Stimulated activated CD4-positive, alpha-beta T cell treated with anti-CD3 and anti-CD28 coated beads, Interleukin-4, amount 100 ng/mL, for 4 hours (primary cell): ENCODE results near the gene PROM2.

ENCODE experiments used
- DNase-seq, 2 experiments: peaks; one replicate each; pipeline ENCODE4 v3.0.0-alpha.2; 2020

PROM2 gene

DNA sequence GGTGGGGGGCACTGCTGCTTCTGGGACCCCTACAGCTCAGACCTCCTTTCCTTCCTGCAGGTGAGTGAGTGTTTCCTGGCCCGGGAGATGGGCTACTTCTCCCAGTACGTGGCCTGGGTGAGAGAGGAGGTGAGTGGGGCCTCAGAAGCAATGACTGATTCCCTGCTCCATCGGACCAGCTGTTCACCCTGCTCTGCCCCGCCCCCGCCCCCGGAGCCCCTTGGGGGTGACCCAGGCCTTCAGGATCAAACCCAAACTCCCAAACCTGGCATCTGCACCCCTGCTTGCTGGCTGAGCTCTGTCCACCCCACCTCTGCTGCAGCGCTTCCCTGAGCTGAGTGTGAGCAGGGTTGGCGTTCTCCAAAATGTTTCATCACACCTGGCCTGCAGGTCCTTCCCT is 13.1 kb downstream of the PROM2 start:
- DNase-seq = no peak

DNA sequence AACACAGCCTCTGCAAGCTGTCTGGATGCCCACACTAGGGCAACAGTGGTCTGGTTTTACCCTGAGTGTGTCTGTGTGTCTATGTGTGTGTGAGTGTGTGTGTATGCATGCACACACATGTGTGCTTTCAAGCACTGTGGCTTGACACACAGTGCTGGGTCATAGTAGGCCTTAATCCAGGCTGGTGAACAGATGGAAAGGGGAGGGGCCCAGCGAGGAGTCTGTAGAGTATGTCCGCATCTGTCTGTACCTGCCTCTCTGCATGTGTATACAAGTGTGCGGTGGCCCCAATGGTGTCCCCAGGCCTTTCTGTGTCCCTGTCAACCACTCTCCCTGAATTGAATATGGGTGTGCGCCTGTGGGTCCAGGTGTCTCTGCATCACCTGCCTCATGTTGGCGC is 13.6 kb downstream of the PROM2 start:
- DNase-seq = no peak

DNA sequence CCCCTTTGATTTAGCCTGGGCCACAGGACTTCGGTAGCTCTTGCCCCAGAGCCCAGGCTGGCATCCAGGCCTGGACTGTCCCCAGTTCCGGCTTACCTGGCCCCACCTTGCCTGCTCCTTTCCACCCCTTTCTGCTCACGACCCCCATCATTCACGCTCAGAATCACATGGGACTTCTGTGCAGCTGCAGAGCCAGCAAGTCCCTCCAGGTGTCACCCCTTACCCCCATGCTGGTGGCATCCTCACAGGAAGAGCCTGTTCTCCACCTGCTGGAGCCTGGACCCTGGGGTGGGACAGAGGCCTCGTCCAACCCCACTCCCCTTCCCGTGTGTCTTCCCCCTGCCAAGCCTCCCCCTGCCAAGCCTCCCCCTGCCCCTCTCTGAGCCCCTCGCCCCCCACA is 15.0 kb downstream of the PROM2 start:
- no peak for DNase-seq

DNA sequence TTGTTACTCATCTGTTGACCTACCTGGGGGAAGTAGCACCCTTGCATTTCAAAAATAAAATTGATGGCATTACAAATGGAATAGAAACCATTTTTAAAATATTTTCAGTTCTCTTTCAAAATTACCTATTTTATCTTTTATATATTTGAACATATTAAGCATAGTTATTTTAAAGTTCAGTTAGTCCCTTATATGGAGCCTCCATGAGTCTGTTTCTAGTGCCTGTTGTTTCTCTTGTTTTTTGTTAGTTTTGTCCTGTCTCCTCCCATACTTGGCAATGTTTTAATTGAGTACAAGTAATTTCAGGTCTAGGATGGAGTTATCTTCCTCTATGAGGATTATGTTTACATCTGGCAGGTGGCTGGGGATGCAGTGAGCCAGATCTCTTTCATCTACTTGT is 17.0 kb downstream of the PROM2 start:
- DNase-seq = no peak

DNA sequence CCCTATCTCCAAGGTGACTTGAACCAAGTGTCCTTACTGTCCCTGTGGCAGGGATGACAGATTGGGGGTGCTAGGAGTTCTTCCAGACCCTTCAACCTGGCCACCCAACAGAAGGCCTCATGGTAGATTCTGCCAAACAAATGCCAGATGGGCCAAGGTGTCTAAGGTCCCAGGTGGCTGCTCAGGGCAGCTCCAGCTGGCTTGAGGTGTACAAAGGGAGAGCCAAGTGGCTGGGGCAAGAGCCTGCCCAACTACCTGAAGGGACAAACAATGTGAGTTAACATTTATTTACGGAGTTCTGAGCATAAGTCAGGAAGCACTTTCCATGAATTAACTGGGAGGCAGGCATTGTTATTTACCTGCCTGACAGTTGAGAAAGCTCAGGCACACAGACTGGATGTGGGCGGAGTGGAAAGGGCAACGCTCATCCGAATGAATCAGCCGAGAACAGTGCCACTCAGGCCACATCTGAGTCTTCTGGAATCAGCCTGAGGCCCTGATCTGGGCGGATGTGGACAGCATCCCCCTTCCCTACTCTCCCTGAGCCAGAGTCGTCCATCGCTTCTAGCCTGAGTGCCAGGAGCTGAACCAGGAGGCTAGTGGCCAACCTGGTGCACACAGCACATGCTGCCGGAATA is 18.5 kb downstream of the PROM2 start:
- no peak for DNase-seq

DNA sequence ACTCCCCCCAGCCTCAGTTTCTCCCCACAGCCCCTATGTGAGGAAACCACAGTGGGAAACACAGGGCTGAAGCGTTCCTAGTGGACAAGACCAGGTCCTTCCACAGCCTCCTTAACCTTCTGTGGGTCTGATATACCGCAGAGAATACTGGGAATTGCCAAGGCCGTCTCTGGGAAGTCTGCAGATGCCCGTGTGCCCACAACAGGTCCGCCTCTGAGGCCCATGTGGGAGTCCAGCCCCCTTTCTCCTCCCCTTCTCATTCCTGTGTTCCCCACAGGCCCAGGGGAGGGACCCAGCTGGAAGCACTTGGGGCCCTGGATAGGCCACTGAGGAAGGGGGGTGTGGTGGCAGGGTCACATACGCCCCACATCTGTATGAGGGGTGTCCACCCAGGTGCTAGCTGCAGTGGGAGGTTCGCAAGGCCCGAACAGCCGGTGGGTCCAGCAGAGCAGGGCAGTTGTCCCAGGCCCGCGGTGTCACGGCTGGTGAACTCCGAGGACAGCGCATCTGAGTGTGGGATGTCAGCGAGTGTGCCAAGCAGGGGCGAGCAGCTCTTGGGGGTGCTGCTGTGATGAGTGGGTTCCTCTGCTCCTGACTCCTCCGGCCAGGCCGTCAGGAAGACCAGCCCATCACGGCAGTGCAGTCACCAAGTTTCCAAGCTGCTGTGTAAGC is 20.5 kb downstream of the PROM2 start:
- DNase-seq = no peak

DNA sequence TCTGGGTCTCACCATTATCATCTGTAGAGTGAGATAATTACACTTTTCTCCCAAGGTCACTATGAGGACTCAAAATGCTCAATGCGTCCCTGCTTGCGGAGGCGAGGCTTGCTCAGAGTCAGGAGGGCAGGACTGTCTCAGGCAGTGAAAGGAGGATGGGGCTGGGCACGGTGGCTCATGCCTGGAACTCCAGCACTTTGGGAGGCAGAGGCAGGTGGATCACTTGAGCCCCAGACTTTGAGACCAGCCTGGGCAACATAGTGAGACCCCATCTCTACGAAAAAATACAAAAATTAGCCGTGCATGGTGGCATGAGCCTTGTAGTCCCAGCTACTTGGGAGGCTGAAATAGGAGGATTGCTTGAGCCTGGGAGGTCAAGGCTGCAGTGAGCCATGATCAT is 21.1 kb downstream of the PROM2 start:
- no peak for DNase-seq

DNA sequence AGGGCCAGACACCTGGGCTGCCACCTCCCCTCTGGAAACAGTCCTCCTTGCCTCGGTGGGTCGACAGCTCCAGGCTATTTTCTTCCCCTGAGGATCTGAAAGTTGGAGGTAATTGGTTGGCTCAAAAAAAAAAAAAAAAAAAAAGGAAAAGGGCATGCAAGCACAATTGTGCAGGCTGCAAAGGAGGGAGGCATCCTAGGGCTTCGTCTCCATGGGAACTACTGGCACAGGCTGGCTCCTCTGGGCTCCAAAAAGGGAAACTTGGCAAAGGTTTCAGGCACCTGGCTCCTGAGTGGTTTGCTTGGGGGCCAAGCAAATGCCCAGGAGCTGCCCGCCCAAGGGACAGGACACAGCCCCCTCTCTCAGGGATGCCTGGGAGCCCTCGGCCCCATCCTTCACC is 21.8 kb downstream of the PROM2 start:
- no peak for DNase-seq

DNA sequence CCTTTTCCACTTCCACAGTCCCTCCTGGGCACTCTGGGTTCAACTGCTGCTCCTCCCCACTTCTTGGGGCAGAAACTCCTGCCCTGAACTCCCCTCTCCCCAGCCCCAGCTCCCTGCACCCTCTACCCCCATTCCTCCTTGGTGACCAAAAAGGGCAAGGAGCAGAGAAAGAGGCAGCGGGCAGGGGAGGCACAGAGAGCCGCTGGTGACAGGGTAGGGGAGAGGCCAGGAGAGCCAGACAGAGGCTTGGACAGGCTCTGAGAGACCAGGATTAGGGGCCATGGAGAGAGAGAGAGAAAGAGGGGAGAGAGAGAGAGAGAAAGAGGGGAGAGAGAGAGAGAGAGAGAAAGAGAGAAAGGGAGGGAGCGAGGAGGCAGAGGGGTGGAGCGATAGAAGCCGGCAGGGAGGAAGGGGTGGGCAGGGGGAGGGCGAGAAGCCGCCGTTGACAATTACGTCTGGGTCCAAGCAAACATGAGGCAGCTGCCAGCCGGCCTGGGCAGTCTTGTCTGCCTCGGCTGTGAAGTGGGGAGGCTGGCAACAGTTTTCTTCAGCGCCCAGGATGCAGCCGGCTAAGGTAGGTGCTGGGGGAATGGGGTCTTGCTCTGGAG is 22.7 kb downstream of the PROM2 start, which contains the start of gene KCNIP3:
KCNIP3 (plus strand) TSS at position 468 of the 608 bp plus-strand sequence; CDS start at position 560, 92 bp downstream.
- DNase-seq = no peak

DNA sequence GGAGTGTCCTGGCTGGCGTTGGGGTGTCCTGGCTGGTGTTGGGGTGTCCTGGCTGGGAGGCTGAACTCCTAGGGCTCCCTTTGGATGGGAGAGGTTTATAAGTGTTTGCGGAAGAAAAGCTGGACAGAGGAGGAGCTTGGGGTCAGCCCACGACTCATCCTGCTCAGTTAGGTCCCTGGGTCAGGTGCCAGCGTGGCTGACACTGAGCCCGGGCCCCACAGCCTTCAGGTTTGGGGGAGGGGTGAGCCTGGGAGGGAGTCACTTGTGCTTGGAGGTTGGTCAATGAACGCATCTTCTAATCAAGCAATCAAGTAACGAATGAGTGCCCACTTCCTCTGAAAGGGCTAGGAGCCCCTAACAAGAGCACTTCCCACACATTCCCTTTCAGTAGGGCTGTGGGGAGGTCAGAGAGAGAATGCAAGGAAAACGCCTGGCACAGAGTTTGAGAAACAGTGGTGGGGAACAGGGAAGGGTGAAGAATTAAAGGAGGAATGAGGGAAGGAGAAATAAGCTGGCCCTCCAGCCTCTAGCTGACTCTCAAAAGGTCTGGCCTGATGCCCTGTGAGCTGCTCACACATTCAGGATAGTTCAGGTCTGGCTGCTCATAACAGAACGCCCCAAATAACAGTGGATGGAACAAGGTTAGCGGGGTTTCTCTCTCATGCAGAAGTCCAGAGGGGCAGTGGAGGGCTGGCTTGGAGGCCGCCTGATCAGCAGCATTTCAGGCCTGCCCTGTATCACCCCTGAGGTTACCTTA is 23.6 kb downstream of the PROM2 start:
- DNase-seq = no peak

DNA sequence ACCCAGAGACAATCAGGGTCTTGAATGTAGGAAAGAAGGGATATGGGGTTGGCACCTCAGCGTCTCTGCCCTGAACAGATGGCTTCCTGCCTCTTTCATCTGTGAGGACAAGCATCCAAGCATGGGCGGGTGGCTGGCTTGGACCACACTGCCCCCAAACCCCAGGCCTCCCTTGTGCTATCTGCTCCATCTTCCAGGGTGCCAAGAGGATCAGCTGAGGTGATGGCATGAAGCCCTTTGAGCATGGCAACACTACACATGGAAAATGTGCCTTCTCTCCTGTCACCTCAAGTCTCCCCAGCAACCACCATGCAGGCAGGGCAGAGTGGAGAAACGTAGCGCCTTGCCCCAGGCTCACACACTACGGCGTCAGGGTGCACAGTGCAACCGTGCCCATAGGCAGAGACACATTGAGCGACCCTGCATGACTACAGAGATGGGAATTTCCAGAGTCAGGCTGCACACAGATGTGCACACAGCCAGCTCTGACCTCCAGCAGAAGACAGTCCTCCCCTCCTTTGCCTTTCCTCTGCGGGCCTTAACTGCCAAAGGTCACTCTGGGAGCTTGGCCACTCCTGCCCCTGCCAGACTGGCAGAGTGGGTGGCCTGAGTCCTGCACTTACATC is 24.4 kb downstream of the PROM2 start:
- no peak for DNase-seq

DNA sequence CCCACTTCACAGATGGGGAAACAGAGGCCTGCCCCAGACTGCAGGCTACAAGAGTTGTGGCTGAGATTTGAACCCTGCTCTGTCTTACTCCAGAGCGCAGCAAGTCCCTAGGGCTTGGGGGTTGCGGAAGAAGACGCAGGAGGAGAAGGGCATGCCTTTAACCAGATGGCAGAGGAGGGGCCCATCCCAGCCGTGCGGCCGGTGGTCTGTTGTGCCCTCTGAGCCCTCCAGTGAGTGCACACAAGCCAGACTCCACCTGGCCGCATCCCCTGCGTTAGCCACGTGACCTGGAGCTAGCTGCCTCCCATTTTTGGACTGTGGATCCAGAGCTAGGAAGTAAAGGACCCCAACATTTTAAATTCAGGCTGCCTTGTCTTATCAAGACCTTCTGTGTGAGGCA is 25.7 kb downstream of the PROM2 start:
- no peak for DNase-seq

DNA sequence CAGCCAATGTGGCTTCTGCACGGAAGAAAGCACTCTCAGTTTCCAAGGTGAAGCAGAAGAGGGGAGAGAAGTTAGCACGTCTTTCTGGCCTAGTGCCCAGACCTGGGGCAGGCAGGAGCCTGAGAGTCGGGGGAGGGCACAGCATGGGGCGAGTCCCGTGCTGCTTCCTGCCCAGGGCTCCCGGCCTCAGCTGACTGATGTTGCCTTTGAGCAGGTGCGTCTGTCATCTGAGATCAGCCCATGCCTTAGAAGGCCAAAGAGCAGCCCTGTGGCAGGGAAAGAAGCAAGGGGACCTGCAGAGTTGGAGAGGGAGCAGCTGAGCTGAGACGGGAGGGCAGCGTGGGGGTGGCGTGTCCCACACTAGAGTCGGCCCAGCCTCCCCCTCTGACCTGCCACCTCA is 26.2 kb downstream of the PROM2 start:
- no peak for DNase-seq

DNA sequence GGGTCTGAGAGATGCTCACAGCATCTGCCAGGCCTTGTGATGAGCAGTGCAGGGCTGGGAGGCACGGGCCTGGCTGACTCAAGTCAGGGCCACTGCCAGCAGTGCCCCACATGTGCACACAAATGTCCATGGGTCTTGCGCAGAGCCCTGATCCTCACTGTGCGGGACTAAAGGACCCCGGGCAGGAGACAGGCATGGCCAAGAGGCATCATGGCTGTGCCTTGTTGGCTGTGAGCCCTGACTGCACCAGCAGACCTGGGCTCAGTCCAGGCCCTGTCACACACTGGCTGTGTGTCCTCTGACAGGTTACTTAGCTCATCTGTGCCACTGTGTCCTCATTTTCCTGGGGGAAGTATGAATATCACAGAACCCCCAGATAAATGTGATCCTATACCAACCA is 26.9 kb downstream of the PROM2 start:
- no peak for DNase-seq

DNA sequence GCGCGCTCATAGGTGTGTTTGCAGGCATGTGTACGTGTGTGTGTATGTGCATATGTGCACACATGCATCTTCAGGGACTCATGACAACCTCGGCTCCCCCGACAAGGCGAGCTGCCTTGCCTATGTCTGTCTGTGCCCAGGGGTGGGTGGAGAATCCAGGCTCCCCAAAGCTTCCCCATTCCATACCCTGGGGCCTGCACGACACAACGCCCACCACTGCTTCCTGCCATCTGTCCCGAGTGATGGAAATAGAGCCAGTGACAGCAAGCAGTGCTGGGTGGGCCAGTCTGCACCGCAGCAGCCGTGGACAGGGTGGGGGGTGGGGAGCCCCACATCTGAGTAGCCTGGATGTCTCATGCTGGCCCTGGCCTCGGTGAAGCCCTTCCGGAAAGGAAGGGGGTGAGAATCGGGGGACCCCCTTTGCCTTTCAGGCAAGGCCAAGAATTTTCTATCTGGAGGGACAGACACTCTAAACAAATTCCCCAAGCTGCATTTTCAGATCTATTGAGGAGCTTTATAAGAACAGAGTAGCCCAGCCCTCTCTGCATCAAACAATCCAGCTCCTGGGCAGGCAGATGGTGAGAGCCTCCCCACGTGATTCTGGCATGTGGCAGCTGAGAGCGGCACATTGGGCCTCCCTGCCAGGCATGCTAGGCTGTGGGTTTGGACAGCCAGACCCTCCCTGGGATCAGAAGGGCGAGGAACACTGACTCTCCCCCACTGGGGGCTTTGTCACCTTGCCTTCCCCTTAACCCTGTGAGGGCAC is 27.8 kb downstream of the PROM2 start:
- DNase-seq = no peak

DNA sequence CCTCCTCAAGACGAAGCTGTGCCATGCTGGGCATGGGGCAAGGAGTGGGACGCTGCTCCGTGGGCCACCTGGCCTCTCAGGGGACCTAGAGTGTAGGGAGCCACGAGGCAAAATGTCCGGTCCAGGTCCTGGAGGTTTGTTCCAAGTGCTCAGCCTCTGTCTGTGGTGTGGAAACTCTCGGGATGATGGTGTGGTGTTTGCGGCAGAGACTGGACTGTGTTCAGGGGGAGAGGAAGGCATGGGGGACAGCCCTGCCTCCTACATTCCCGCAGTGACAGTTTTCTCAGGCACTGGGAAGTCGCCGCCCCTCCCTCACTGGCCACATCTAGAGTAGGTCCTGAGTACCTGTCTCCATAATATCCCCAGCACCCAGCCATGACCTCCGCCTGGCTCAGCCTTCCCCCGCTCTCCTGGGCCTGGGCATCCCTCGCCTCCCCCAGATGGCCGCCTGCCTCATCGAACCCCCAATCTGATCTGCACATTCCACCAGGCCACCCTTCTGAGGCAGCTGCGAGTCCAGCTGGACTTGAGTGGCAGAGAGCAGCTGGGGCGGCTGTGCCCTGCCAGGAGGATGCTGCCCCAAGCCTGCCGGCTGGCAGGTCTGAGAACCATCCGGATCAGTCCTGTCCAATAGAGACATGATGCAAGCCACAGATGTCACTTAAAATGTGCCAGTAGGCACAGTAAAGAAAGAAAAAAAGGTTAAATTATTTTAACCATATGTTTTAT is 29.1 kb downstream of the PROM2 start:
- DNase-seq = no peak

DNA sequence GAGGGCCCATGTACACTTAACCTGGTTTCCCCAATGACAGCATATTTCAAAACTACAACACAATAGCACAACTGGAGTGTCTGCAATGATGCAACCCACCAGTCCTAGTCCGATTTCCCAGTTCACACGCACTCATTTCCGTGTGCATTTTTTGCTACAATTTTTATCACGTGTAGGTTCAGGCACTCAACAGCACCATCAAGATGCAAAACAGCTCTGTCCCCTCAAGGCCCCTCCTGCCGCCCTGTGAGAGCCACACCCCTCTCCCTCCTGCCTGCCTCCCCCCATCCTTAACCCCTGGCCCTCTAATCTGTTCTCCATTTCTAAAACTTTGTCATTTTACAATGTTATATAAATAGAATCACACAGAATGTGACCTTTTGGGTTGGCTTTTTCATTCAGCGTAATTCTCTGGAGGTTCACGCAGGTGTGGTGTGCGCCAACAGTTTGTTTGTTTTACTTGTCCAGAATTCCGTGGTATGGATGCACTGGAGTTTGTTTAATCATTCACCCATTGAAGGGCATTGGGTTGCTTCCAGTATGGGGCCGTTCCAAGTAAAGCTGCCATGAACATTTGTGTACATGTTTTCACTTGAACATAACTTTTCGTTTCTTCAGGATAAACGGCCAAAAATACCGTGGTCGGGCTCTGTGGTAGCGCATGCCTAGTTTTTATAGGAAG is 31.3 kb downstream of the PROM2 start:
- no peak for DNase-seq

DNA sequence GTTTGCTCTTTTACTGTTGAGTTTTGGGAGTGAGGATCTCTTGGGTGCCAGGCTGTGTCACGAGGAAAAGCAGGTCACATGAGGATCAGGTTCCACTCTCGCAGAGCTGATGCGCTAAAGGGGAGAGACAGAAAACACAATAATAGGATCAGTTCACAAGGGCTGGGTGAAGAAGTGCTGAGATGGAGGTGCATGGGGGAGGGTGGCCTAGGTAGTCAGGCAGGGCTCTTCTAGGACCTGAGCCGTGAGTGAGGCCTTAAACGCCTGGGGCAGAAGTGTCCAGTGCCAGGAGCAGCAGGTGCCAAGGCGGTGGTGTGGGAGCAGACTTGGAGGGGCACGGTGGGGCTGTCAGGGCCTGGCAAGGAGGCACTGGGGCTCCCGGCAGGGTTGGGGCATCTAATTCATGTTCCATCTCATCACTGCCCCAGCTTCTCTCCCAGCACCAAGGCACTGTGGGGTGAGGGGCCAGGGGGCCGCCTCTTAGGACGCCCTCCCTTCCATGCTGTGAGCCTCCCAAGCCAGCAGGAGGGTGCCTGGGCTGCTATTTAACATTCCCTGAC is 32.2 kb downstream of the PROM2 start:
- no peak for DNase-seq

DNA sequence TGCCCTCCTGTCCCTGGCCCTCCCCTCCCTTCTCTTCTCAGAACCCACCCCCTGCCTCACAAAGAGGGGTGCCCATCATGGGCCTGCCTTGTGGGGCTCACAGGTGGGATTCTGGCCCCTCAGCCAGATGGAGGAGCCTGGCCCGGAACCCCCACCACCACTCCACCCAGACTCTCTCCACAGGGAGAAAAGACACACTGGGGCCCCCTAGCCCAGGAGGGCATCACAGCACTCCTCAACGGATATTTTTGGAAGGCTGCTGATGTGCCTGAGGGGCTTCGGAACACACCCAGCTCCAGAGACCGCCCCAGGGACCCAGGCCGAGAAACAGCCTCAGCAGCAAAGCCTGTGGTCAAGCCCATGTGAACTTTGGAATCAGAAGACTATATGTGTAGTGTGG is 32.8 kb downstream of the PROM2 start:
- no peak for DNase-seq

DNA sequence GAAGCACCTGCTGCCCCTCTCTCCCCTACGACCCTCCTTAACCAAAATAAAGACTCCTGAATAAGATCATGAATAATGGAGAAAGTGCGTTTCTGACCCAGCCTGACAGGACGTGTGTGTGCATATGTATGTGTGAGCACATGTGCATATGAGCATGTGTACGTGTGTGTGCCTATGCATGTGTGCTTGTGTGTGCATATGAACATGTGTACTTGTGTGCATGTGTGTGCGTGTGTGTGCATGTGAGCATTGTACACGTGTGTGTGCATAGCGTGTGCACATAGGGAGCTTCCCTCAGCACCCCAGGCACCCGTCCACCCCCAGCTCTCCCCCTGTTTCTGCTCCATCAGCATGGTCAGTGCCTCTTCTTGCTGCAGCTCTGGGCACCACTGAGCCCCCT is 33.6 kb downstream of the PROM2 start:
- DNase-seq = no peak
